H9 (cell line): ENCODE data around the gene RASGRP3. TPM values are rescaled to one million over a fixed set of nuclear protein-coding genes. Genes with fewer than 3 reads are reported as not detected.

ENCODE experiments used
- DNase-seq: peaks from one replicate; pipeline ENCODE4 v3.0.0-alpha.2; 2017
- H2AFZ ChIP-seq: one replicate; pipeline ENCODE4 v1.6.1; 2013; ENCODE audit warnings: mild to moderate bottlenecking, low read length, control low read depth, moderate library complexity
- H2AK5ac ChIP-seq: 2 replicates; pipeline ENCODE4 v1.6.1; 2013; ENCODE audit warnings: low read length, control low read depth, mixed read lengths; ENCODE audit not compliant: insufficient read length
- H2BK120ac ChIP-seq: one replicate; pipeline ENCODE4 v1.6.1; 2013; ENCODE audit warnings: low read depth, mild to moderate bottlenecking, low read length, control low read depth, inconsistent platforms; ENCODE audit not compliant: poor library complexity, severe bottlenecking
- H2BK12ac ChIP-seq: 2 replicates; pipeline ENCODE4 v1.6.1; 2013; ENCODE audit warnings: low read length, control low read depth, mixed read lengths, low read depth; ENCODE audit not compliant: insufficient read length
- H2BK15ac ChIP-seq: 2 replicates; pipeline ENCODE4 v1.6.1; 2013; ENCODE audit warnings: low read depth, low read length, control low read depth
- H2BK20ac ChIP-seq: one replicate; pipeline ENCODE4 v1.6.1; 2013; ENCODE audit warnings: low read depth, mild to moderate bottlenecking, low read length, control low read depth, inconsistent platforms; ENCODE audit not compliant: poor library complexity, severe bottlenecking
- H2BK5ac ChIP-seq: 2 replicates; pipeline ENCODE4 v1.6.1; 2013; ENCODE audit warnings: low read length, control low read depth, mixed read lengths; ENCODE audit not compliant: insufficient read length
- H3K14ac ChIP-seq: 2 replicates; pipeline ENCODE4 v1.6.1; 2013; ENCODE audit warnings: low read length, control low read depth; ENCODE audit not compliant: insufficient read depth
- H3K18ac ChIP-seq: 2 replicates; pipeline ENCODE4 v1.6.1; 2013; ENCODE audit warnings: low read depth, mild to moderate bottlenecking, mixed read lengths, low read length, control low read depth; ENCODE audit not compliant: insufficient read length
- H3K23ac ChIP-seq: 2 replicates; pipeline ENCODE4 v1.6.1; 2013; ENCODE audit warnings: low read length, control low read depth, mixed read lengths, low read depth; ENCODE audit not compliant: insufficient read length
- H3K23me2 ChIP-seq: 2 replicates; pipeline ENCODE4 v1.6.1; 2013; ENCODE audit warnings: low read depth, mild to moderate bottlenecking, mixed read lengths, low read length, control low read depth; ENCODE audit not compliant: insufficient read length, poor library complexity, severe bottlenecking
- H3K27ac ChIP-seq: 2 replicates; pipeline ENCODE4 v1.5.1; 2013; ENCODE audit warnings: low read length, control low read depth, mixed read lengths, low read depth; ENCODE audit not compliant: insufficient read length
- H3K27me3 ChIP-seq: 2 replicates; pipeline ENCODE4 v1.6.1; 2013; ENCODE audit warnings: low read length, control low read depth, inconsistent platforms; ENCODE audit not compliant: insufficient read depth
- H3K4ac ChIP-seq: 2 replicates; pipeline ENCODE4 v1.6.1; 2013; ENCODE audit warnings: low read depth, mild to moderate bottlenecking, control low read depth, inconsistent platforms, low read length, moderate library complexity
- H3K4me1 ChIP-seq: 2 replicates; pipeline ENCODE4 v1.6.1; 2013; ENCODE audit warnings: low read length, control low read depth, inconsistent platforms; ENCODE audit not compliant: insufficient read depth
- H3K4me2 ChIP-seq: 2 replicates; pipeline ENCODE4 v1.6.1; 2013; ENCODE audit warnings: low read length, control low read depth, mixed read lengths; ENCODE audit not compliant: insufficient read length, insufficient read depth
- H3K56ac ChIP-seq: 2 replicates; pipeline ENCODE4 v1.6.1; 2013; ENCODE audit warnings: low read depth, mild to moderate bottlenecking, mixed read lengths, low read length, control low read depth; ENCODE audit not compliant: insufficient read length
- H3K79me1 ChIP-seq: 2 replicates; pipeline ENCODE4 v1.6.1; 2013; ENCODE audit warnings: low read depth, mild to moderate bottlenecking, moderate library complexity, low read length, control low read depth, inconsistent platforms; ENCODE audit not compliant: insufficient read depth, poor library complexity, severe bottlenecking
- H3K79me2 ChIP-seq: 2 replicates; pipeline ENCODE4 v1.6.1; 2013; ENCODE audit warnings: low read length, control low read depth, inconsistent platforms; ENCODE audit not compliant: insufficient read depth
- H3K9ac ChIP-seq: 2 replicates; pipeline ENCODE4 v1.6.1; 2013; ENCODE audit warnings: low read length, control low read depth, mixed read lengths; ENCODE audit not compliant: insufficient read length; ENCODE audit errors: extremely low read depth
- H3K9me3 ChIP-seq: one replicate; pipeline ENCODE4 v1.6.1; 2013; ENCODE audit warnings: low read depth, low read length, inconsistent platforms; ENCODE audit not compliant: control insufficient read depth
- H3T11ph ChIP-seq: one replicate; pipeline ENCODE4 v1.6.1; 2013; ENCODE audit warnings: mild to moderate bottlenecking, low read length, control low read depth, inconsistent platforms
- H4K20me1 ChIP-seq: one replicate; pipeline ENCODE4 v1.6.1; 2013; ENCODE audit not compliant: control insufficient read depth, insufficient read length, insufficient read depth
- H4K5ac ChIP-seq: 2 replicates; pipeline ENCODE4 v1.6.1; 2013; ENCODE audit warnings: low read depth, mild to moderate bottlenecking, mixed read lengths, low read length, control low read depth; ENCODE audit not compliant: insufficient read length
- H4K8ac ChIP-seq: replicated peaks from 2 replicates; pipeline ENCODE4 v1.6.1; 2013; ENCODE audit warnings: low read length, control low read depth, mixed read lengths, low read depth; ENCODE audit not compliant: insufficient read length
- H4K91ac ChIP-seq: 2 replicates; pipeline ENCODE4 v1.6.1; 2013; ENCODE audit warnings: low read depth, mild to moderate bottlenecking, moderate library complexity, mixed read lengths, low read length, control low read depth; ENCODE audit not compliant: insufficient read length
- H3K27ac Mint-ChIP-seq, 3 experiments: 2 replicates in 2 of 3; 3 replicates in 1 of 3; pipeline ENCODE4 v1.8.0; 2020 to 2021; ENCODE audit warnings: mixed read lengths in 3 of 3, mild to moderate bottlenecking in 1 of 3, moderate library complexity in 1 of 3
- H3K27me3 Mint-ChIP-seq: 2 replicates; pipeline ENCODE4 v1.8.0; 2021; ENCODE audit warnings: low read depth, mild to moderate bottlenecking, moderate library complexity, mixed read lengths
- H3K36me3 Mint-ChIP-seq, 3 experiments: 2 replicates in 2 of 3; 3 replicates in 1 of 3; pipeline ENCODE4 v1.8.0; 2020 to 2021; ENCODE audit warnings: low read depth in 3 of 3, mixed read lengths in 3 of 3; ENCODE audit not compliant: insufficient read depth in 1 of 3
- H3K4me1 Mint-ChIP-seq, 2 experiments: 2 replicates each; pipeline ENCODE4 v1.8.0; 2020; ENCODE audit warnings: mixed read lengths in 2 of 2
- H3K4me3 Mint-ChIP-seq, 2 experiments: 2 replicates in 1 of 2; 3 replicates in 1 of 2; pipeline ENCODE4 v1.8.0; 2020 to 2021; ENCODE audit warnings: mild to moderate bottlenecking in 2 of 2, mixed read lengths in 2 of 2, moderate library complexity in 1 of 2
- H3K9me3 Mint-ChIP-seq, 2 experiments: 2 replicates in 1 of 2; 3 replicates in 1 of 2; pipeline ENCODE4 v1.8.0; 2020; ENCODE audit warnings: mild to moderate bottlenecking in 2 of 2, mixed read lengths in 2 of 2, moderate library complexity in 1 of 2
- CTCF ChIP-seq: fragments of 200-600 bp; sonication (generic); conservative IDR thresholded peaks from 3 replicates; pipeline ENCODE4 v1.8.0; 2021; ENCODE audit warnings: antibody characterized with exemption, mild to moderate bottlenecking
- WGBS: extraction: QIAGEN DNeasy Blood & Tissue Kit; methylation state at CpG from one replicate; pipeline ENCODE4 v1.1.7; 2013; ENCODE audit warnings: missing lambda C conversion rate, low lambda C conversion rate, mixed read lengths; ENCODE audit not compliant: insufficient read length; ENCODE audit errors: extremely low coverage; 5-methylcytosine and 5-hydroxymethylcytosine counted together
- total RNA-seq: library from RNA; stranded (reverse); gene quantifications from 2 replicates; pipeline ENCODE4 v1.2.1, GENCODE V29; 2021

Gene RASGRP3
- total RNA-seq, 1 experiment from 2014 or later = not detected

- Histone ChIP-seq H3K23me2 (no peaks in the 10 kb centered on the region), H2BK20ac (no peak overlapping the region), H3K18ac (no peak overlapping the region), H3K27me3 (no peaks in the 10 kb centered on the region), H4K5ac (no peak overlapping the region), H2AK5ac (no peak overlapping the region), H3K27ac (no peak overlapping the region), H4K91ac (no peak overlapping the region), H3K9ac (no peak overlapping the region), H3K79me2 (no peaks in the 10 kb centered on the region), H4K20me1 (no peaks in the 10 kb centered on the region), H2BK120ac (no peak overlapping the region), H3K4me2 (no peak overlapping the region), H3K14ac (no peak overlapping the region), H2AFZ (no peak overlapping the region), H3K4me1 (no peaks in the 10 kb centered on the region), H3T11ph (no peak overlapping the region), H2BK5ac (no peak overlapping the region), H3K79me1 (no peaks in the 10 kb centered on the region), H3K56ac (no peak overlapping the region), H3K4ac (no peak overlapping the region), H3K9me3 (no peaks in the 10 kb centered on the region), H2BK12ac (no peak overlapping the region), H2BK15ac (no peak overlapping the region), H4K8ac (no peak overlapping the region), H3K23ac (no peak overlapping the region)
- no peaks in the 10 kb centered on the region for H3K9me3 Mint-ChIP-seq
- H3K4me1 Mint-ChIP-seq = no peaks in the 10 kb centered on the region; a peak in 1 of 4 replicates
- H3K4me3 Mint-ChIP-seq = no peak overlapping the region
- H3K27ac Mint-ChIP-seq = no peak overlapping the region
- no peak for DNase-seq
- no CpG with 5 or more reads among the region's 2 CpGs for WGBS
- H3K27me3 Mint-ChIP-seq = no peaks in the 10 kb centered on the region
- H3K36me3 Mint-ChIP-seq = no peaks in the 10 kb centered on the region
- TF ChIP-seq CTCF = no peak
Observed at GRCh38 chr2:33444967-33445366, 31.5 kb upstream of the RASGRP3 start.
